Smooth muscle cell (in vitro differentiated cells): ENCODE data around the gene PCA3. TPM values are rescaled to one million over a fixed set of nuclear protein-coding genes. Genes with fewer than 3 reads are reported as not detected.

Experiments
- DNase-seq: peaks from one replicate; lab custom pipeline; 2025; ENCODE audit not compliant: unreplicated experiment; lab: John Stamatoyannopoulos, UW
- H2AFZ ChIP-seq: fragments of 200-600 bp; sonication (generic); 2 replicates; pipeline ENCODE4 v1.6.0; 2016; ENCODE audit warnings: antibody characterized with exemption, low read depth, mild to moderate bottlenecking
- H3F3A ChIP-seq: fragments of 200-600 bp; sonication (generic); 2 replicates; pipeline ENCODE4 v1.6.0; 2017; ENCODE audit warnings: antibody characterized with exemption, low read depth
- H3K27ac ChIP-seq: fragments of 200-600 bp; sonication (generic); 2 replicates; pipeline ENCODE4 v1.5.1; 2016; ENCODE audit warnings: low read depth, mild to moderate bottlenecking
- H3K27me3 ChIP-seq: fragments of 200-600 bp; sonication (generic); 2 replicates; pipeline ENCODE4 v1.6.1; 2016; ENCODE audit warnings: low read depth, mild to moderate bottlenecking
- H3K36me3 ChIP-seq: fragments of 200-600 bp; sonication (generic); 2 replicates; pipeline ENCODE4 v1.5.1; 2016; ENCODE audit warnings: low read depth
- H3K4me1 ChIP-seq: fragments of 200-600 bp; sonication (generic); 2 replicates; pipeline ENCODE4 v1.5.1; 2016; ENCODE audit warnings: low read depth
- H3K4me2 ChIP-seq: fragments of 200-600 bp; sonication (generic); 2 replicates; pipeline ENCODE4 v1.6.0; 2016; ENCODE audit warnings: mild to moderate bottlenecking
- H3K4me3 ChIP-seq: fragments of 200-600 bp; sonication (generic); 2 replicates; pipeline ENCODE4 v1.5.1; 2016; ENCODE audit warnings: mild to moderate bottlenecking
- H3K79me2 ChIP-seq: fragments of 200-600 bp; sonication (generic); 2 replicates; pipeline ENCODE4 v1.6.0; 2016; ENCODE audit warnings: low read depth, mild to moderate bottlenecking
- H3K9ac ChIP-seq: fragments of 200-600 bp; sonication (generic); 2 replicates; pipeline ENCODE4 v1.6.0; 2016; ENCODE audit warnings: low read depth
- H3K9me3 ChIP-seq: fragments of 200-600 bp; sonication (generic); replicated peaks from 2 replicates; pipeline ENCODE4 v1.5.1; 2016; ENCODE audit warnings: low read depth
- H4K20me1 ChIP-seq: fragments of 200-600 bp; sonication (generic); 2 replicates; pipeline ENCODE4 v1.6.0; 2016; ENCODE audit warnings: low read depth
- WGBS: methylation state at CpG from one replicate; pipeline ENCODE4 v1.1.7; 2016; ENCODE audit warnings: low lambda C conversion rate; 5-methylcytosine and 5-hydroxymethylcytosine counted together
- polyA plus RNA-seq: library from polyadenylated mRNA; unstranded; fragments of >200 nt; fragmentation: Nextera tagmentation; extraction: Ambion mirVana; gene quantifications from 2 replicates; pipeline ENCODE4 v1.2.1, GENCODE V29; 2016
- total RNA-seq: library from RNA; depleted of rRNA; stranded (reverse); fragments of >200 nt; gene quantifications from 2 replicates; pipeline ENCODE4 v1.2.3, GENCODE V29; 2014
- TF ChIP-seq, protein P1 (sequence below): fragments of 200-600 bp; sonication (generic); IDR thresholded peaks from 2 replicates; pipeline ENCODE4 v1.5.1; 2017; ENCODE audit warnings: borderline replicate concordance, mild to moderate bottlenecking, antibody characterized with exemption; ENCODE audit not compliant: insufficient read depth, poor library complexity, severe bottlenecking

PCA3 gene
- total and polyA plus RNA-seq, 2 experiments from 2014 or later, result 0.30 TPM; not detected in 1

DNA sequence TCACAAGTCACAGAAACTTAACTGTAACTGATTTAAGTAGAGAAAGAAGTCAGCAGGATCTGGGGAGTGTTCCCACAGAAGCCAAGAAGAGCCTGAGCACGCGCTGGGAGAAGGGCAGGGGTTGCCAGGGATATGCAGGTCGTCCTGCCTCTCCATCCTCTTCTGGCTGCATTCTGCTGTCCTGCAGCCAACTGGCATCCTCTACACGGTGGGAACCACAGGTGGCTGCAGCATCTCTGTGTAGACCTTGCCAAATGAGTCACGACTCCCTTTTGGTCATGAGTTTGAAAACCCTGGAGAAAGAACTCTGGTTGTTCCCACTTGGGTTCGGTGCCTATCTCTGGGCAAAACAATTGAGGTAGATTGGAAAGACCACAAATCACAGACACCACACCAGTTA lies 38.4 kb upstream of the PCA3 start:
- H3K9me3 ChIP-seq, result no peaks in the 10 kb centered on the region
- no peak overlapping the region for H3K4me2 ChIP-seq
- H3K9ac ChIP-seq, result no peak overlapping the region
- H3F3A ChIP-seq, result no peaks in the 10 kb centered on the region
- H3K27ac ChIP-seq, result no peak overlapping the region
- TF ChIP-seq, protein P1, sequence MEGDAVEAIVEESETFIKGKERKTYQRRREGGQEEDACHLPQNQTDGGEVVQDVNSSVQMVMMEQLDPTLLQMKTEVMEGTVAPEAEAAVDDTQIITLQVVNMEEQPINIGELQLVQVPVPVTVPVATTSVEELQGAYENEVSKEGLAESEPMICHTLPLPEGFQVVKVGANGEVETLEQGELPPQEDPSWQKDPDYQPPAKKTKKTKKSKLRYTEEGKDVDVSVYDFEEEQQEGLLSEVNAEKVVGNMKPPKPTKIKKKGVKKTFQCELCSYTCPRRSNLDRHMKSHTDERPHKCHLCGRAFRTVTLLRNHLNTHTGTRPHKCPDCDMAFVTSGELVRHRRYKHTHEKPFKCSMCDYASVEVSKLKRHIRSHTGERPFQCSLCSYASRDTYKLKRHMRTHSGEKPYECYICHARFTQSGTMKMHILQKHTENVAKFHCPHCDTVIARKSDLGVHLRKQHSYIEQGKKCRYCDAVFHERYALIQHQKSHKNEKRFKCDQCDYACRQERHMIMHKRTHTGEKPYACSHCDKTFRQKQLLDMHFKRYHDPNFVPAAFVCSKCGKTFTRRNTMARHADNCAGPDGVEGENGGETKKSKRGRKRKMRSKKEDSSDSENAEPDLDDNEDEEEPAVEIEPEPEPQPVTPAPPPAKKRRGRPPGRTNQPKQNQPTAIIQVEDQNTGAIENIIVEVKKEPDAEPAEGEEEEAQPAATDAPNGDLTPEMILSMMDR, result no peak
- no peaks in the 10 kb centered on the region for H3K27me3 ChIP-seq
- H3K4me3 ChIP-seq, result no peak overlapping the region
- no peaks in the 10 kb centered on the region for H4K20me1 ChIP-seq
- DNase-seq, result no peak
- no peaks in the 10 kb centered on the region for H3K4me1 ChIP-seq
- no peaks in the 10 kb centered on the region for H3K79me2 ChIP-seq
- H3K36me3 ChIP-seq, result no peaks in the 10 kb centered on the region
- 81% methylated on average over 6 of the region's 6 CpGs for WGBS
- H2AFZ ChIP-seq, result no peak overlapping the region

- Histone ChIP-seq H3K36me3 (no peaks in the 10 kb centered on the region), H2AFZ (no peak overlapping the region)
- DNase-seq, result no peak
These were observed 35.1 kb upstream of the PCA3 start for GRCh38 chr9:76729116-76729515.

DNA sequence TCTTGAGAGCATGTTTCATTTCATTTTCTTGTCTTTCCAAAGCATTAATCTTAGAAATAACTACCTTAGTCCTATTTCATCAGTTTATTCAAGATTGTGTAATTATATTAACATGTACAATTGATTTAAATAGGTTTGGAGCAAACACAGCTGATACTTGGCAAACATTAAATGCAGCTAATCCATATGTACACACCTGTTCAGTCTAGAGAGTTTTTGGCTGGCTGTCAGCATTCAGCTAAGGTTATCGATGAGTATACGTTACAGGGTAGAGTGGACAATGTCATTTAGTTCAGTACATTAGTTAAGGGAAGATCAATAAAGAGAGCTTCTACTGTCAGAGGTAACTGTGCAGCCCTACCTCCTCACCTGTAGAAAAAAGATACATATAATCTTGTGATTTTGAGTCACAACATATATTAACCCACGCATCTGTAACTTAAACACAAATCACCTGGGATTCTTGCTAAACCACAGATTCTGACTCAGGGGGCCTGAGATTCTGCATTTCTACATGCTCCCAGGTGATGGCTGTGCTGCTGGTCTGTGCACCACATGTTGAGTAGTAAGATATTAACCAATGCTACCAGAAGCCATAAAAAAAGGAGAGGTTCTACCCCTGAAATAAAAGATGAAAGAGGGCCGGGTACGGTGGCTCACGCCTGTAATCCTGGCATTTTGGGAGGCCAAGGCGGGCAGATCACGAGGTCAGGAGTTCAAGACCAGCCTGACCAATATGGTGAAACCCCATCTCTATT lies 34.1 kb upstream of the PCA3 start:
- 95% methylated on average over 8 of the region's 8 CpGs for WGBS
- Histone ChIP-seq H2AFZ (no peak overlapping the region), H3K4me1 (no peaks in the 10 kb centered on the region), H3K79me2 (no peaks in the 10 kb centered on the region), H3K27me3 (no peaks in the 10 kb centered on the region), H3K4me3 (no peak overlapping the region), H3F3A (no peaks in the 10 kb centered on the region), H4K20me1 (no peaks in the 10 kb centered on the region), H3K27ac (no peak overlapping the region), H3K9ac (no peak overlapping the region), H3K4me2 (no peak overlapping the region), H3K9me3 (no peaks in the 10 kb centered on the region), H3K36me3 (no peaks in the 10 kb centered on the region)
- TF ChIP-seq, protein P1, result no peak
- DNase-seq, result no peak

More at GRCh38 chr9:76729116-76729515, 35.1 kb upstream of the PCA3 start:
- Histone ChIP-seq H3K27me3 (no peaks in the 10 kb centered on the region), H3K79me2 (no peaks in the 10 kb centered on the region), H3K4me1 (no peaks in the 10 kb centered on the region), H3K9ac (no peak overlapping the region), H4K20me1 (no peaks in the 10 kb centered on the region), H3K27ac (no peak overlapping the region), H3F3A (no peaks in the 10 kb centered on the region), H3K4me3 (no peak overlapping the region), H3K4me2 (no peak overlapping the region), H3K9me3 (no peaks in the 10 kb centered on the region)
- TF ChIP-seq, protein P1, result no peak
- 92% methylated on average over 3 of the region's 3 CpGs for WGBS

DNA sequence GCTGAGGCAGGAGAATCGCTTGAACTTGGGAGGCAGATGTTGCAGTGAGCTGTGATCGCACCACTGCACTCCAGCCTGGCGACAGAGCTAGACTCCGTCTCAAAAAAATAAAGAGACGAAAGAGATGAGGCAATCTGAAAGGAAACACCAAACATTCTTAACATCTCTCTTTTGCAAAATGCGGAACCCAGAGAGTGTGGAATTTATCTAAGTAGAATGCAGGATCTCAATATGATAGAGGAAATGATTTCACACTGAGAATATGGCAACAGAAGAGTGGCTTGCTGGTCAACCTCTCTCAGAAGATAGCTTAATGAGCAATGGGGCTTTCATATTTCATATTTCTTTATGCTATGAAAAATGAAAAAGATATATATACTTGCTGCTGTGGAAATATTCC lies 33.4 kb upstream of the PCA3 start:
- Histone ChIP-seq H3K4me3 (no peak overlapping the region), H3K36me3 (no peaks in the 10 kb centered on the region), H4K20me1 (no peaks in the 10 kb centered on the region), H3K4me1 (no peaks in the 10 kb centered on the region), H3K27ac (no peak overlapping the region), H2AFZ (no peak overlapping the region), H3K9me3 (no peaks in the 10 kb centered on the region), H3K79me2 (no peaks in the 10 kb centered on the region), H3K9ac (no peak overlapping the region), H3K4me2 (no peak overlapping the region), H3K27me3 (no peaks in the 10 kb centered on the region), H3F3A (no peaks in the 10 kb centered on the region)
- no peak for DNase-seq
- TF ChIP-seq, protein P1, result no peak
- WGBS, result 85% methylated on average over 6 of the region's 6 CpGs
